H9 (cell line): Measurements from ENCODE around the gene SUN2. TPM values are rescaled to one million over a fixed set of nuclear protein-coding genes. Genes with fewer than 3 reads are reported as not detected.

Experiments
- DNase-seq: peaks from one replicate; pipeline ENCODE4 v3.0.0-alpha.2; 2017
- H2AFZ ChIP-seq: one replicate; pipeline ENCODE4 v1.6.1; 2013; ENCODE audit warnings: mild to moderate bottlenecking, low read length, control low read depth, moderate library complexity
- H2AK5ac ChIP-seq: 2 replicates; pipeline ENCODE4 v1.6.1; 2013; ENCODE audit warnings: low read length, control low read depth, mixed read lengths; ENCODE audit not compliant: insufficient read length
- H2BK120ac ChIP-seq: one replicate; pipeline ENCODE4 v1.6.1; 2013; ENCODE audit warnings: low read depth, mild to moderate bottlenecking, low read length, control low read depth, inconsistent platforms; ENCODE audit not compliant: poor library complexity, severe bottlenecking
- H2BK12ac ChIP-seq: 2 replicates; pipeline ENCODE4 v1.6.1; 2013; ENCODE audit warnings: low read length, control low read depth, mixed read lengths, low read depth; ENCODE audit not compliant: insufficient read length
- H2BK15ac ChIP-seq: 2 replicates; pipeline ENCODE4 v1.6.1; 2013; ENCODE audit warnings: low read depth, low read length, control low read depth
- H2BK20ac ChIP-seq: one replicate; pipeline ENCODE4 v1.6.1; 2013; ENCODE audit warnings: low read depth, mild to moderate bottlenecking, low read length, control low read depth, inconsistent platforms; ENCODE audit not compliant: poor library complexity, severe bottlenecking
- H2BK5ac ChIP-seq: 2 replicates; pipeline ENCODE4 v1.6.1; 2013; ENCODE audit warnings: low read length, control low read depth, mixed read lengths; ENCODE audit not compliant: insufficient read length
- H3K14ac ChIP-seq: 2 replicates; pipeline ENCODE4 v1.6.1; 2013; ENCODE audit warnings: low read length, control low read depth; ENCODE audit not compliant: insufficient read depth
- H3K18ac ChIP-seq: 2 replicates; pipeline ENCODE4 v1.6.1; 2013; ENCODE audit warnings: low read depth, mild to moderate bottlenecking, mixed read lengths, low read length, control low read depth; ENCODE audit not compliant: insufficient read length
- H3K23ac ChIP-seq: 2 replicates; pipeline ENCODE4 v1.6.1; 2013; ENCODE audit warnings: low read length, control low read depth, mixed read lengths, low read depth; ENCODE audit not compliant: insufficient read length
- H3K23me2 ChIP-seq: 2 replicates; pipeline ENCODE4 v1.6.1; 2013; ENCODE audit warnings: low read depth, mild to moderate bottlenecking, mixed read lengths, low read length, control low read depth; ENCODE audit not compliant: insufficient read length, poor library complexity, severe bottlenecking
- H3K27ac ChIP-seq: 2 replicates; pipeline ENCODE4 v1.5.1; 2013; ENCODE audit warnings: low read length, control low read depth, mixed read lengths, low read depth; ENCODE audit not compliant: insufficient read length
- H3K27me3 ChIP-seq: 2 replicates; pipeline ENCODE4 v1.6.1; 2013; ENCODE audit warnings: low read length, control low read depth, inconsistent platforms; ENCODE audit not compliant: insufficient read depth
- H3K4ac ChIP-seq: 2 replicates; pipeline ENCODE4 v1.6.1; 2013; ENCODE audit warnings: low read depth, mild to moderate bottlenecking, control low read depth, inconsistent platforms, low read length, moderate library complexity
- H3K4me1 ChIP-seq: 2 replicates; pipeline ENCODE4 v1.6.1; 2013; ENCODE audit warnings: low read length, control low read depth, inconsistent platforms; ENCODE audit not compliant: insufficient read depth
- H3K4me2 ChIP-seq: 2 replicates; pipeline ENCODE4 v1.6.1; 2013; ENCODE audit warnings: low read length, control low read depth, mixed read lengths; ENCODE audit not compliant: insufficient read length, insufficient read depth
- H3K56ac ChIP-seq: 2 replicates; pipeline ENCODE4 v1.6.1; 2013; ENCODE audit warnings: low read depth, mild to moderate bottlenecking, mixed read lengths, low read length, control low read depth; ENCODE audit not compliant: insufficient read length
- H3K79me1 ChIP-seq: 2 replicates; pipeline ENCODE4 v1.6.1; 2013; ENCODE audit warnings: low read depth, mild to moderate bottlenecking, moderate library complexity, low read length, control low read depth, inconsistent platforms; ENCODE audit not compliant: insufficient read depth, poor library complexity, severe bottlenecking
- H3K79me2 ChIP-seq: 2 replicates; pipeline ENCODE4 v1.6.1; 2013; ENCODE audit warnings: low read length, control low read depth, inconsistent platforms; ENCODE audit not compliant: insufficient read depth
- H3K9ac ChIP-seq: 2 replicates; pipeline ENCODE4 v1.6.1; 2013; ENCODE audit warnings: low read length, control low read depth, mixed read lengths; ENCODE audit not compliant: insufficient read length; ENCODE audit errors: extremely low read depth
- H3K9me3 ChIP-seq: one replicate; pipeline ENCODE4 v1.6.1; 2013; ENCODE audit warnings: low read depth, low read length, inconsistent platforms; ENCODE audit not compliant: control insufficient read depth
- H3T11ph ChIP-seq: one replicate; pipeline ENCODE4 v1.6.1; 2013; ENCODE audit warnings: mild to moderate bottlenecking, low read length, control low read depth, inconsistent platforms
- H4K20me1 ChIP-seq: one replicate; pipeline ENCODE4 v1.6.1; 2013; ENCODE audit not compliant: control insufficient read depth, insufficient read length, insufficient read depth
- H4K5ac ChIP-seq: 2 replicates; pipeline ENCODE4 v1.6.1; 2013; ENCODE audit warnings: low read depth, mild to moderate bottlenecking, mixed read lengths, low read length, control low read depth; ENCODE audit not compliant: insufficient read length
- H4K8ac ChIP-seq: replicated peaks from 2 replicates; pipeline ENCODE4 v1.6.1; 2013; ENCODE audit warnings: low read length, control low read depth, mixed read lengths, low read depth; ENCODE audit not compliant: insufficient read length
- H4K91ac ChIP-seq: 2 replicates; pipeline ENCODE4 v1.6.1; 2013; ENCODE audit warnings: low read depth, mild to moderate bottlenecking, moderate library complexity, mixed read lengths, low read length, control low read depth; ENCODE audit not compliant: insufficient read length
- H3K27ac Mint-ChIP-seq, 3 experiments: 2 replicates in 2 of 3; 3 replicates in 1 of 3; pipeline ENCODE4 v1.8.0; 2020 to 2021; ENCODE audit warnings: mixed read lengths in 3 of 3, mild to moderate bottlenecking in 1 of 3, moderate library complexity in 1 of 3
- H3K27me3 Mint-ChIP-seq: 2 replicates; pipeline ENCODE4 v1.8.0; 2021; ENCODE audit warnings: low read depth, mild to moderate bottlenecking, moderate library complexity, mixed read lengths
- H3K36me3 Mint-ChIP-seq, 3 experiments: 2 replicates in 2 of 3; 3 replicates in 1 of 3; pipeline ENCODE4 v1.8.0; 2020 to 2021; ENCODE audit warnings: low read depth in 3 of 3, mixed read lengths in 3 of 3; ENCODE audit not compliant: insufficient read depth in 1 of 3
- H3K4me1 Mint-ChIP-seq, 2 experiments: 2 replicates each; pipeline ENCODE4 v1.8.0; 2020; ENCODE audit warnings: mixed read lengths in 2 of 2
- H3K4me3 Mint-ChIP-seq, 2 experiments: 2 replicates in 1 of 2; 3 replicates in 1 of 2; pipeline ENCODE4 v1.8.0; 2020 to 2021; ENCODE audit warnings: mild to moderate bottlenecking in 2 of 2, mixed read lengths in 2 of 2, moderate library complexity in 1 of 2
- H3K9me3 Mint-ChIP-seq, 2 experiments: 2 replicates in 1 of 2; 3 replicates in 1 of 2; pipeline ENCODE4 v1.8.0; 2020; ENCODE audit warnings: mild to moderate bottlenecking in 2 of 2, mixed read lengths in 2 of 2, moderate library complexity in 1 of 2
- WGBS: extraction: QIAGEN DNeasy Blood & Tissue Kit; methylation state at CpG from one replicate; pipeline ENCODE4 v1.1.7; 2013; ENCODE audit warnings: missing lambda C conversion rate, low lambda C conversion rate, mixed read lengths; ENCODE audit not compliant: insufficient read length; ENCODE audit errors: extremely low coverage; 5-methylcytosine and 5-hydroxymethylcytosine counted together
- total RNA-seq: library from RNA; stranded (reverse); gene quantifications from 2 replicates; pipeline ENCODE4 v1.2.1, GENCODE V29; 2021
- TF ChIP-seq, protein P1 (sequence below): fragments of 200-600 bp; sonication (generic); conservative IDR thresholded peaks from 3 replicates; pipeline ENCODE4 v1.8.0; 2021; ENCODE audit warnings: antibody characterized with exemption, mild to moderate bottlenecking

Gene SUN2
- total RNA-seq, 1 experiment from 2014 or later, result 12.0 TPM

GRCh38 chr22:38715176-38715764, 40.5 kb downstream of the SUN2 start:
- H3K79me1 ChIP-seq, result peaks cover 4% of the 10 kb centered on the region
- H3K9ac ChIP-seq, result no peak overlapping the region
- H3T11ph ChIP-seq, result no peak overlapping the region
- peak overlapping the region in 2 of 3 experiments; percentile 7 to 96; a peak in 5 of 7 replicates for H3K27ac Mint-ChIP-seq
- no peak overlapping the region for H2BK12ac ChIP-seq
- no peak overlapping the region for H3K27ac ChIP-seq
- no peaks in the 10 kb centered on the region for H3K27me3 Mint-ChIP-seq
- no peak overlapping the region for H2BK120ac ChIP-seq
- H3K27me3 ChIP-seq, result no peaks in the 10 kb centered on the region
- no peak overlapping the region for H2BK5ac ChIP-seq
- no peak overlapping the region for H2AK5ac ChIP-seq
- no peak overlapping the region for H3K18ac ChIP-seq
- H3K4me1 ChIP-seq, result peaks cover 10% of the 10 kb centered on the region; the same call in 1 of the 2 replicates
- H4K91ac ChIP-seq, result no peak overlapping the region
- no peaks in the 10 kb centered on the region for H4K20me1 ChIP-seq
- no peaks in the 10 kb centered on the region for H3K23me2 ChIP-seq
- no peak overlapping the region for H3K56ac ChIP-seq
- no peak overlapping the region for H3K23ac ChIP-seq
- H4K8ac ChIP-seq, result no peak overlapping the region
- no peak overlapping the region for H3K14ac ChIP-seq
- H3K4me1 Mint-ChIP-seq, result peaks cover 27 to 42% of the 10 kb centered on the region in 2 experiments
- no peak overlapping the region for H3K4me3 Mint-ChIP-seq
- peaks cover 19 to 59% (median 51%) of the 10 kb centered on the region in 3 experiments for H3K36me3 Mint-ChIP-seq
- no peaks in the 10 kb centered on the region for H3K9me3 Mint-ChIP-seq
- TF ChIP-seq, protein P1, sequence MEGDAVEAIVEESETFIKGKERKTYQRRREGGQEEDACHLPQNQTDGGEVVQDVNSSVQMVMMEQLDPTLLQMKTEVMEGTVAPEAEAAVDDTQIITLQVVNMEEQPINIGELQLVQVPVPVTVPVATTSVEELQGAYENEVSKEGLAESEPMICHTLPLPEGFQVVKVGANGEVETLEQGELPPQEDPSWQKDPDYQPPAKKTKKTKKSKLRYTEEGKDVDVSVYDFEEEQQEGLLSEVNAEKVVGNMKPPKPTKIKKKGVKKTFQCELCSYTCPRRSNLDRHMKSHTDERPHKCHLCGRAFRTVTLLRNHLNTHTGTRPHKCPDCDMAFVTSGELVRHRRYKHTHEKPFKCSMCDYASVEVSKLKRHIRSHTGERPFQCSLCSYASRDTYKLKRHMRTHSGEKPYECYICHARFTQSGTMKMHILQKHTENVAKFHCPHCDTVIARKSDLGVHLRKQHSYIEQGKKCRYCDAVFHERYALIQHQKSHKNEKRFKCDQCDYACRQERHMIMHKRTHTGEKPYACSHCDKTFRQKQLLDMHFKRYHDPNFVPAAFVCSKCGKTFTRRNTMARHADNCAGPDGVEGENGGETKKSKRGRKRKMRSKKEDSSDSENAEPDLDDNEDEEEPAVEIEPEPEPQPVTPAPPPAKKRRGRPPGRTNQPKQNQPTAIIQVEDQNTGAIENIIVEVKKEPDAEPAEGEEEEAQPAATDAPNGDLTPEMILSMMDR, result no peak
- no peak overlapping the region for H3K4ac ChIP-seq
- no peak overlapping the region for H3K4me2 ChIP-seq
- H3K9me3 ChIP-seq, result no peaks in the 10 kb centered on the region
- H2BK15ac ChIP-seq, result no peak overlapping the region
- DNase-seq, result no peak
- H2AFZ ChIP-seq, result no peak overlapping the region
- H3K79me2 ChIP-seq, result peaks cover 17% of the 10 kb centered on the region; the same call in 1 of the 2 replicates
- WGBS, result no CpG with 5 or more reads among the region's 9 CpGs
- no peak overlapping the region for H2BK20ac ChIP-seq
- no peak overlapping the region for H4K5ac ChIP-seq
